SH-SY5Y (cell line): ENCODE measurements around the gene TUBE1.

Experiments
- GATA2 ChIP-seq: IDR thresholded peaks from 2 replicates; pipeline ENCODE4 v1.6.1; 2011; ENCODE audit warnings: mild to moderate bottlenecking, low read depth, low read length
- GATA3 ChIP-seq: IDR thresholded peaks from 2 replicates; pipeline ENCODE4 v1.6.1; 2011; ENCODE audit warnings: low read depth, mild to moderate bottlenecking, low read length, moderate library complexity

TUBE1 gene

DNA sequence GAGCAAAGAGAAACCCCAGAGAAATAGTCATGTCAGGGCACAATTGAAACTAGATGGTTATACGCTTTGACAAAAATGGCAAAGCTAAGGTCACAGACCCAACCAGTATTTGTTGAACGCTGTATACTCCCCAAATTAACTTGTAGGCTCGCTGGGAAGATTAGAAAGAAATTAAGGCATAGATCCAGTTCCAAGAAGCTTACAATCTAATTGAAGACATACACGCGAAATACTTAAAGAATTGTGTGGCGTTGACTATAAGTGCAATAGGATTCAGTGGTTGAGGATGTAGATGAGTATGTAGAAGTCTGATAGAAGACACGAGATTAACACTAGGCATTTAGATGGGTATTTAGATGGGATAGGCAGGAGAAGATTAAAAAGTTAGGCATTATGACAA is 634 bp upstream of the TUBE1 start:
- no peak for TF ChIP-seq GATA3
- TF ChIP-seq GATA2: no peak

DNA sequence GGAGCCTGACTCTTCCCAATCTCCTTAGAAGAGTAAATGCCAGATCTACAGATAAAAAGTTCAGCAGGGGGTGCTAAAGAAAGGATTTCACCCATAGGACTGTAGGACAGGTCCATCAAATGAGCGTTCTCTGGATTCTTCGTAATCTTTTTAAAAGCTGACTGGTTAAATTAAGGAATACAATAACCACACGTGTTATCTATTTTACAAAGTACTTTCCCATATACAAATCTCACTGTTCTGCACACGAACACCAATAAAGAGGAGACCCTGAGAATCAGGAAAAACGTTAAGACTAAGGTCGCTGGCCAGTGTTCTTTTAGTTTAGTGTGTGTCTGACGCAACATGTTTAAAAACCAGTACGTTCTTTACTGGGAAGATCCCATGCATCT is 542 bp downstream of the TUBE1 start:
- peak; percentile 41; the same call in 1 of the 2 replicates for TF ChIP-seq GATA3
- no peak; the same call in 1 of the 2 replicates for TF ChIP-seq GATA2

DNA sequence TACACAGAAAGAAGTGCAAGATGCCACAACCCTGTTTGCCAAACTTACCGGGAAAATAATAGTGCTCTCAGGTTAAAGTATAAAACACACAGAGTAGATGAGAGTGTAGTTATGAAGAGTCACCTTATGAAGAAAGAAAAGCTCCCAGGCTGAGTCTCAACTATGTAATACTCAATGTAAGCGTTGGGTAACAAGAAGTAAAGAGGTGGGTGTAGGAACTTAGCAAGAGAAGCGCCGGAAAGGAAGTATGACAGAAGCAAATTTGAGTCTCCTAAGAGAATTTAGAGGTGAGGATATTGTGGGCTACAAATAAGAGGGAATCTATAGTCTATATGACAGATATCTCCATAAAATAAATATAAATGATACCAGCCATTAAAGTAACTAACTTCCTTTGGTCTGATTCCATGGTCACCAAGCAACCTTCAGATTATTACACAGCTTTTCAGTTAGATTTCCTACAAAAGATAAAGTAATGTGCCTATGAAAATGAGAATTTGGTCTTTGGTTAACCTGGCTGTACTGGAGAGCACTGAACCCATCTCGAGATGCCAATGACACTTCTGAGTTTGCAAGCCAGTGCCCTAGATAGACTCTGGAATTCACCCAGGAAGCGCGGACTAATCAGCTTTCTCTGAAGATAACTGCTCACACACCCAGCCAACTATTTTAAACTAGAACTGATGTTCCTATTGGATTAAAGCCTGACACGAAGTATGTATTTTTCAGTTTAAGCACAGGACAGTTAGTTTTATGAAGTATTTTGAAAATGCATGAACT is 1.8 kb downstream of the TUBE1 start:
- TF ChIP-seq GATA2: no peak
- TF ChIP-seq GATA3: no peak

DNA sequence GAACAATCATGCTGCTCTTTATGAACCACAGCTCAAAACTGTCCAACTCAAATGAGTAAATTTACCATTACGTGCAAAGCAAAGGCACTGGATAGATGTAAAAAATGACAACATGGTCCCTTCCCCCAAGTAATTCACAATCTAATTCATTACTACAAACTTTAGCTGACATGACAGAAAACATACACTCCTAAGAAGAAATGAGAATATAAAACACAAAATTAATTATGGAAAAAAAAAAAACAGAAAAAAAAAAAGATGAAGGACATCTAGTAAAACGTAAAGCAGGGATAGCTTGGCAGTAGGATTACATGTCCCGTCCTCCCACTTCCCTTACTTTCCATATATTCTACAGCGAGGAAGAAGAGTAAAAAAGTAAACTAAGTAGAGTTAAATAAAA is 5.7 kb downstream of the TUBE1 start:
- TF ChIP-seq GATA3 (no peak), GATA2 (no peak)

DNA sequence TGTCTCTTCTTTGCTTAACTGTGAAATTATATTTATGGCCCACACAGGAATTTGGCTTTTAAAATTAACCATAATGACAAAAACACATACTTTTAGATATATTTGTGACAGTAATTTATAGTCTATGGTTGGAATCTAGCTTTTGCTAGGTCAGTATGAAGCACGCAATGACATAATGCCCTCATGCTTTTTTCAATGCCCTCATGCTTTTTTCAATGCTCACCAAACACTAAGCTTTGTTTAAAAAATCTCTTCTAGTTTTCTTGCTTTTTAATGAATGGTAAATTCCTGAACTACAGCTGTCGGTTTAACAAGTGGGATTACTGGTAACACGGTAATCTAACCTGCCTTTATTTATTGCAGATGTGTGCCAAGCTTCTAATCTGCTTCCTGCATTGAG is 20.7 kb downstream of the TUBE1 start:
- TF ChIP-seq GATA3: no peak
- TF ChIP-seq GATA2: no peak

DNA sequence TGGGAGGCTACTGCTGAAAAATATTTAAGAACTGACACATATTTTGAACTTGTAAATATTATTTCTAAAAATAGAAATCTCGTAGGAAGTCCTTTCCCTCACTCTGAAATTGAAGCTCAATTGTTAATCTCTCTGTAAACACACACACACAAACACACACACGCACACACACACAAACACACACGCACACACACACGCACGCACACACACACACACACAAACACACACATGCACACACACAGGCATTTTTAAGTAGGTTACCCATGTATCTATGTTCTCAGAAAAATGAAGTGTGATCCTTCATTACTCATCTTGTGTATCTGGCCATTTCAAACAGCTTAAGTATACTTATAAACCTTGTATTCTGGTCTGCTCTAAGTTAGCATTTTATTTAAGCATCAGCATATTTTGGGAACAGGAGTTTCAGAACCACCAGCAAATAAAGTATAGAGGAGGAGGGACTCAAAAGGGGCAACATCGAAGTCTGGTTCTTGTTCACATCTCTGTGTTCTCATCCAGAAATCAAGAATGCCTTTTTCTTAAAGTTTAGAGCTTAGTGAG is 21.8 kb downstream of the TUBE1 start:
- TF ChIP-seq GATA2 (no peak), GATA3 (no peak)

DNA sequence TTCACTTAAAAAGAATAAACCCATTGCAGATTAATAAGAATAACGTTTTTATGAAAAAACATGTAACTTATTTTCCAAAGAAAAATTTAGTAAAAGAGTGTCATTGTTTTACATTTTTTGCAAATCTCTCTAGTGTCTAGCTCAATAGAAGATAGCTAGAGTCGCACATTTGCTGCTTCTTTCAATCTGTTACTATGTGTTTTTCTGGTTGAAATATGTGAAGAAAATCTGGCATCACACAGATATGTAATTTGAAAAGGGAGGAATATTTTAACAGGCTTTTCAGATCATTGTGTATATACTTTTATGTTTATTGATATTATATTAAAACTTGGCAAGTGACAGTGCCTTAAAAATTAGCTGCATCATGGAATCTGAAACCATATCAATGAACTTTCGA is 24.3 kb downstream of the TUBE1 start:
- TF ChIP-seq GATA3 (no peak), GATA2 (no peak)

DNA sequence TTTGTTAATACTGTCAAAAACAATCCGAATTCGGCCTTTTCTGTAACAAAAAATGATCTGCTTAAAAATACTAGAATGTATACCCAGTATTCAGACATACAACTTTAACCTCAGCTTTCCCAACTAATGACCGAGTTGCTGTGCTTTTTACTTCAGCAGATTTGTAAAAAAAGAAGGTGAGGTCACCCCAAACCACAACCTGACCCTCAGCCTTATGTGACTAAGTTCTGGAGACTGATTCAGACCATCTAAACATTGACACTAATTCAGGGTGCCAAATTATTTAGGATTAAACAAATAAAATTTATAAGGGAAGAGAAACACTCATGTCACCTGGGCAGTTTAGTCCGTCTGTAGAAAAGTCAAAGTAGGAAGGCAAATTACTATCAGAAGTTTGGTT is 25.7 kb downstream of the TUBE1 start:
- TF ChIP-seq GATA2 (no peak), GATA3 (no peak)

DNA sequence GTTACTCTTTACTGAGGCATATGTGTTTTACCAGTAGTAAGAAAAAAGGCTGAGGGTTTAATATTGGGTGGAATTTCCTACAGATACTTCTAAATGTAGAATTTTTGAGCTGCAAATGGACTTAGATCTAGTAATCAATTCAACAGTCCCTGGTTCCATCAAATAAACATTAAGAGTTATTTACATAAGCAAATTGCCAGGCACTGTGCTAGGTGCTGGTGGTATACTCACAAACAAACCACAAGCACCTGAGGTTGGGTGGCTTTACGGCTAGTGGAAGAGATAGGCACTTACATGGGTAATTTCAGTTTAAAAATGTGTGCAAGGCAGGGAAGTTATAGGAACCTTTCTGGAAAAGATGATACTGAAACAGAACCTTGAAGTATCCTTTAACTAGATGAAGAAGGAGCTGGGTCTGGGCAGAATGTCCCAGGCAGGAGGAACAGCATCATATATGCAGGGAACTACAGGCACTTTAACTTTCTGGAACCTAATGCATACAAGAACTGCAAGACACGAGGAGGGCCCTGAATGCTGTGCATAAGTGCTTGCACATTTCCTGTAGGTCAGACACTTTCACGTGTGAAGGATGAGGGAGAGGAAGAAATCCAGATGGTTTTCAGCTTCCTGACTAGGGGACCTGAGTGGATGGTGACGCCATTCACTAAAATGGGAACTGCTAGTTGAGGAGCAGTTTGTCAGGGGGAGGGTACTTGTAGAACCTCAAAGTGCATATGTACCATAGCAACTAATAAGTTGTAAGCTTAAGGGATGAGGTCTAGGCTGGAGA is 28.8 kb downstream of the TUBE1 start:
- TF ChIP-seq GATA2 (no peak), GATA3 (no peak)

DNA sequence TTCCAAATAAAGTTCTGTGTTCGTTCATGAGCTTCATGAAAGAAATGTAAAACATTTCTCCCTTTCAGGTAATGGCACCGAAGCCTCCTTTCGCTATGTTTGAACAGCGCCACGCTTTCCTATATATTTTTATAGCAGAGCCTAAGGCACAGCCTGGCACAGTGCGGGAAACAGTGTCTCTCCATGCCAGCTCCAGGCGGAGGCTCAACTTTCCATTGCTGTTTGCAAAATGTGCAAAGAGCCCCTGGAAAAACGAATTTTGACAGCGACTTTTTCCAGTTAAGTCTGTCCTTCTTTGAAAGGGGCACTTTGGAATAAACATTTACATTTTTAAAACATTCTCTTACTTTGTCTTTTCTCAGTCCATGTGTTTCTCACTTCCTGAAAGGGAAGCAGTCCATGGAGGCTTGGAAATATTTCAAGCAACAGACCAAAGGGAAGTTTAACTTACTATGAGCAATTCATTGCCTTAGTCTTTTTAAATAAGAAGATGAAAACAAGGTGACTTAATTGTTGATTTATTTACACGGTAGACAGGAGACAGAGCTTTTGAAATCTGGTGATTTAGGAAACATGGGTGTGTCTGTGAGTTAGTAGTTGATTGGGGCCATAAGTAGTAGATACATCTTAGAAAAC is 32.6 kb downstream of the TUBE1 start:
- TF ChIP-seq GATA2: no peak
- no peak for TF ChIP-seq GATA3

DNA sequence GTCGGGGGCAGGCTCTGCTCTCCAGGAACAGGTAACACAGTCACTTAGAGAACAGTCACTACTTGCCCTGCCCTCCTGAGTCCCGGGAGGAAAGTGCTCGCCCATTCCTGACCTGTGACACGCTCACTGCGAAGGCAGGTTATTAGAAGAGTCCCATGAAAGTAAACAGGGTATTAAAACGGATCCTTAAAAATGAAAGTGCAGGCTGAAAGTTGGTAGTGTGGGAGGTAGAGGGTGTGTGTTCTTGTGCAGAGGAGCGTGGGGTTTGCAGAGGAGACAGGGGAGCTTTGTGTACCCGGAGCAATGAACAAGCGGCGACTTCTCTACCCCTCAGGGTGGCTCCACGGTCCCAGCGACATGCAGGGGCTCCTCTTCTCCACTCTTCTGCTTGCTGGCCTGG is 33.3 kb downstream of the TUBE1 start, which contains the start of gene CCN6:
Gene CCN6, plus strand, starts transcription at position 104 of the 400 bp plus-strand sequence. Its CDS starts 254 bp downstream, at position 358.
- TF ChIP-seq GATA3 (no peak), GATA2 (no peak)

DNA sequence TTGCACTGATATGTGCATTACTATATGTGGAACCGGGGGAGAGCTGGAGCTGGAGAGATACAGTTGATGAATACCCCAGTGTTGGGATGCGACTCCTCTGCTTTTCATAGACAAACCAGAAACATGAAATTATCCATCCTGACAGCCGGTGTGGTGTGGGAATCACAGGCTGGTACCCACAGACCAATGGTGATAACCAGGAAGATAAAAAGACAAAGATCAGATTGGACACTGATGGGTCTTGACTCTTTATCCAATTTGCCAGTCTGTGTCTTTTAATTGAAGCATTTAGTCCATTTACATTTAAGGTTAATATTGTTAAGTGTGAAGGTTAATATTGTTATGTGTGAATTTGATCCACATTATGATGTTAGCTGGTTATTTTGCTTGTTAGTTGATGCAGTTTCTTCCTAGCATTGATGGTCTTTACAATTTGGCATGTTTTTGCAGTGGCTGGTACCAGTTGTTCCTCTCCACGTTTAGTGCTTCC is 36.0 kb downstream of the TUBE1 start:
- peak; percentile 38 for TF ChIP-seq GATA2

DNA sequence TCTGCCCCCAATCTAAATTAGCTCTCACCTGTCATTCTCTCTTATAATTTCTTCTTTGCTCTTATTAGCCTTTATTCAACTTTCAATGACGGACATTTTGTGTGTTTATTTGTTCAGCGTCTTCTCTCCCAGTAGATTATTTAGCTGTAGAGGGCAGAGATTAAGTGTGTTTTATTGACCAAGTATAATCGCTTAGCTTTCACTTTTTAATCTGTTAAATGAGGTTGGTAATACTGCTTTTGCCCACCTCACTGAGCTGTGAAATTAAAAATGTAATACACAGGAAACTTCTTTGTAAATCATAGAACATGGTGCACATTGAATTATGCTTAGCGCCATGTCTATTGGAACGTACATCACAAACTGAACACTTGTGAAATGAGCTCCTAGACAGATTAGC is 36.9 kb downstream of the TUBE1 start:
- TF ChIP-seq GATA2 (no peak), GATA3 (no peak)

DNA sequence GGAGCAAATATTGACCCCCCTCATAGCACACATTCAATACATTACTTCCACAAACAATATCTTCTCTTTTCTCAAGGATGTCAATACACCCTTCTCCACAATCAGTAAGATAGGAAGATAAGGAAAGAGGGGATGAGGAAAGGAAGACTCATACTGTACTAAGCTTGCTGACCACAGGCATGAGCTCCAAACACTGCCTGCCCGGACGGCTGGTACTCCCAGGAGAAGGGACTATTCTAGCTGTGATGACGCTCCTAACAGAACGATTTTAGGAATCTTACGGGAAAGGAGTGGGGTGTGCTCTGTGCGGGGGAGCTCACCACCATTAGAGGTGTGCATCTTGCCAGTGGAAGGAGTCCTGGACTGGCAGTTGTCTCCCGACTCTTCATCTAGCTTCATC is 37.3 kb downstream of the TUBE1 start:
- TF ChIP-seq GATA2: no peak
- no peak for TF ChIP-seq GATA3
